Measurements from ENCODE around the gene RASSF5. TPM values are rescaled to one million over a fixed set of nuclear protein-coding genes. Genes with fewer than 3 reads are reported as not detected.

Gene RASSF5
- total RNA-seq, 1 donor from 2014 or later: 15.5 TPM

DNA sequence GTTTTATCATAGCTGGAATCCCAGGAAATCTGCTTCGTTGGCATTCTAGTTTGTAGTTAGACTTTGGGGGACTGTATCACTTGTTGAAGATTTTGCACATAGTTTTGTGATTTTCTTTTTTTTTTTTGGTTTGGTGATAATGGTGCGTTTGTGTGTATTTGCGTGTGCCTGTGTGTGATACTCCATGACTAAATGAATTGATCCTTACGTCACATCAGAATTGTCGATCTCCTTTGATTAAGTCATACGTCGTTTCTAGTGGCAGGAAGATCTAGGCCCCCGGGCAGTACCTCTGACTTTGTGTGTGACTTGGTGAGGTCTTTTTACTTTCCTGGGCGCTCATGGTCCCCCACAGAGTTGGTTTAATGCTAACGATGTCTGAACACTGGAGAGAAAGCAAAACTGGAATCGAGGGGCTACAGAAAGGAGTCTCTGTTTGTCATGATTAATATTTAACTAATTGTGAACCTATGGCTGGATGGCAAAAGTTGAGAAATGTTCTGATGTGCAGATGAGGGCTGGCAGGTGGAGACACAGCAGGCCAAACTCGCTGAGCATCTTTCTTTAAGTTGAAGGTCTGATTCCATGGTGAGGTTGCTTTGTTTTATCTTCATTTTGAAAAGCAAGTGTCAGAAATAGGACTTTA lies 2.4 kb downstream of the RASSF5 start:
- intact Hi-C loops (cut with DNase I): loop anchor here (10.0 kb wide), 1 partner anchor 545 kb away; the partner anchor contains the start of genes PFKFB2 and YOD1
- DNase-seq (ENCODE audit: low spot score): no peak

- intact Hi-C loops (cut with DNase I): no loop called here
- DNase-seq (ENCODE audit: low spot score): no peak
Observed at GRCh38 chr1:206510371-206510770, 3.0 kb downstream of the RASSF5 start.

DNA sequence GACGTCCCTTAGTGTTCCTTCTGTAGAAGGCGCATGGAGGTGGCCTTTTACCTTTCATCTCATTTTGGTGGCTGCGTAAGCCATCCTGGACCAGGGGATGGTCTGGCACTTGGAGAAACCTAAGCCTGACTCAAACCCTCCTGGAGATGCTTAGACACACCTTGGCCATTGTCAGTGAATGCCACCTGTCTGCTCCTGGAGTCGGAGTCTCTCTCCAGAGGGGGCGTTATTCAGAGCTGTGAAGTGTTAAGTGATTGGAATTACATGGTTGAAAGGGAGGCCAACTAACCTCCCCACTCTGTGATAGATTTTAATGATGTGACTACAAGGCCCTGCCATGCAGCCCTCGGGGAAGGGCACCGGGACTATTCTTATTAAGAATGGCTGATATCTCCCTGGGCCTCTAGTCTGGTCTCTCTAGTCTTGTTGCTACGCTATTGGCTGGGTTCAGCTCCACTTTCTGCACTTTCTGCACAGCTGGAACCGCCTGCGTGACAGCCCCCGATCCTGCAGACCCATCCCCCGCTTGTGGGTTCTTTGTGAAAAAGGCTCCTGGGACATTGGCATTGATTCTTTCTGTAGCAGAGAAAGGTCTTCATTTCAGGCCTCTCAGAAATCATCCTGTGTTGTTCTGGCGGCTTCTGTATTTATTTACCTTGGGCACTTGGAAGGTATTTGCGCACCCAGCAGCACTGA lies 4.2 kb downstream of the RASSF5 start:
- DNase-seq (ENCODE audit: low spot score): no peak
- intact Hi-C loops (cut with DNase I): no loop called here

DNA sequence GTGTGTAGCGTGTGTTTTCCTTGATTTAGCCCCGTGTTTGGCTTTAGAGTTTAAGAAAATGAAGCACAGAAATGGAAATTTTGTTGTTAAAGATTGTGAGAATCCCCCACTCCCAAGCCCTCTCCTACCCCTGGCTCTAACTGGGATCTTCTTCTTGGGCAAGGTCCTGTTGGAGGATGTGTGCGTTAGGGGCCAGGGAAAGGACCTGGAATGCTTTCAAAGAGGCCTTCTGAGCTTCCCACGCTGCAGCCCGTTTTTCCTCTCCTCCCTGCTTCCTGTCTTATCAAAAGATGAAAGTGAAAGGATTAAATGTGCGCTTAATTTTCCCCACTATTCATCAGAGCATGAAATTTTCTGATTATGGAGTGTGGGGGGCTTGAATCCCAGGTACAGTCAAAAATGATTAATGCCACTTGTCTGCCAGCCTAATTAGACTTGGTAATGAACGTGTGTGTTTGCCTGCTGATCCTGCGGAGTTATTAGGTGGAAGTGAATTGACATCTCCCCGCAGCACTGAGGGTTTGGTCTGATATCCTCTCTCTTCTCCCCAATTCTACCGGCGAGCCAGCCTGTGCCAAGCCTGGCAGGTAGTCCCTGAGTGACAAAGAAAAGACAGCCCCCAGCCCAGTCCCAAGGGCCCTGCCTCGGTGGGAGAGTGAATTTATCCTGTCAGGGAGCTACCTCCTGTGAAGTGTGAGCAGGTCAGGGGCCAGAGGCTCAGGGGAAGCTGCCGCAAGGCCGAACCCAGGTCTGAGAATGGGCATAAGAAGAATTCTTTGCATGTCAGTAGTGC lies 4.9 kb downstream of the RASSF5 start:
- intact Hi-C loops (cut with DNase I): no loop called here
- DNase-seq (ENCODE audit: low spot score): no peak

GRCh38 chr1:206512851-206513180 lies 5.5 kb downstream of the RASSF5 start:
- intact Hi-C loops (cut with DNase I): no loop called here
- DNase-seq (ENCODE audit: low spot score): no peak

DNA sequence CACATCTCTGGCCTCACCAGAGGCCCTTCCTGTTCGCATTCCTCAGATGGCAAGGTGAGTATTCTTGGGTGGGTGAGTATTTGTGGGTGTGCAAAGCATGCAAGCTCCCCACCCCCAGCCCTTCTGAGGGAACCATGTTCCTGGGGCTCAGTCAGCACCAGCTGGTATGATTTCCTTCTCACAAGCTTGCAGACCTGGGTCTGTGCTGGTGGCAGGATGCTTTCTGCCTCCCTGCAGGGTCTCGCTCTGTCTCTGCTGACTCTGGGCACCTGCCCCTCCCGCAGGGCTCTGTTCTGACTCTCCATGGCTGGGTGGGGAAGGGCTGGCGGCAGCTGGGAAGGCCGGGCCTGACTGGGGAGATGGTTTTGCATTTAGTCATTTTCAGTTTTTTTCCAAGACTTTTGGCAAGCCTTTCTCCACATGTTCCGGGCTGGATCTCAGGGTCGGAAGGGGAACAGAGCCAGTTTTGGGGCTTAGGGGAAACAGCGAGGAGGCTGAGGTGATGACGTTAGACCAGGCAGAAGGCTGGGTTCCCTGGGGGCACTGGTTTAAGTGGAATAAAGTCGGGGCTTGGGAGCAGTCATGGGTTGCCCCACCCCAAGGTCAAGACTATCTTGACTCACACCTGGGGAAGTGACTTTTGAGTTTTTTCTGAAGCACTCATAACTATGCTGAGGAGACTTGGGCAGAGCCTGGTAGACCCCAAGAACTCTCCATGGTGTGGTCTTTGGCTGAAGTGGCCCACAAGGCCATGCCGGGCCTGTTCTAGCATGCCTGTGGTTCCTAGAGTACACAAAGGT lies 6.2 kb downstream of the RASSF5 start:
- DNase-seq (ENCODE audit: low spot score): no peak
- intact Hi-C loops (cut with DNase I): no loop called here

- DNase-seq (ENCODE audit: low spot score): no peak
- intact Hi-C loops (cut with DNase I): no loop called here
Observed at GRCh38 chr1:206514813-206515387, 7.6 kb downstream of the RASSF5 start.

- intact Hi-C loops (cut with DNase I): no loop called here
- no peak for DNase-seq (ENCODE audit: low spot score)
Observed at GRCh38 chr1:206516728-206516990, 9.3 kb downstream of the RASSF5 start.

DNA sequence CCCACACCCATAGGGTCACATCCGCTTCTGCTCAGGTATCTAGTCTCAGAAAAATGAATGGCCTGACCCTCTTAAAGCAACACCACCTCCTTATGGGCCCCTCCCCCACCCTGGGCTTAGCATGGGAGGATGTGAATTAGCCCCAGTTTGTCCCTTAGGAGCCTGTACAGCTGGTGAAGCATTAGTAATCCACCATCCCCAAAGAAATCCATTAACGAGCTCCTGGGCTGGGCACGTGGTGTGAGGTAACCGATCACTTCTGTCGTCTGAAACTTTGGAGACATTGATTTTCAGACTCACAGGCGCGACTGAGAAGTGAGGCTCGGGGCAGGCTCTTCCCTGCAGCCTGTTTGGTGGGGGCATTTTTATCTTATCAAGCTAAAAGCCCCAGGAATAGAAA lies 10.5 kb downstream of the RASSF5 start:
- intact Hi-C loops (cut with DNase I): no loop called here
- no peak for DNase-seq (ENCODE audit: low spot score)

DNA sequence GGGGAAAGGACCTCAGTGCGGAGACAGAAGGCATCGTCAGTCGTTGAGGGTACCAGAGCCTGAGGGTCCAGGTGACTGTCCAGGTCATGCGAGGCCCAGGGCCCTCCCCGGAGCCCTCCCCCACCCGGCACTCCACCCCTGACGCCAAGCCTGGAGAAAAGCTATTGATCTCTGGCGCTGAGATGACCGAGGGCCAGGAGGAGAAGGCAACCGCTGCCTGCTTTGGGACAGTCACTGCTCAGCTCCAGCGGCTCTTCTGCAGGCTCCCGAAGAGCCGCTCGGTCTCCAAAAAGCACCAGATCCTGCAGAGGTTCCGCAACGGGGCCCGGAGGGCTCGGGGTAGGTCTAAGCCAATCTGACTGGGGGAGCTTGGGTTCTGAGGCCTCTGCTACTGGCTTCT lies 10.9 kb downstream of the RASSF5 start:
- DNase-seq (ENCODE audit: low spot score): no peak

GRCh38 chr1:206518743-206519142 lies 11.4 kb downstream of the RASSF5 start:
- DNase-seq (ENCODE audit: low spot score): no peak
- intact Hi-C loops (cut with DNase I): no loop called here

More for the DNA sequence above, 10.9 kb downstream of the RASSF5 start:
- intact Hi-C loops (cut with DNase I): no loop called here

DNA sequence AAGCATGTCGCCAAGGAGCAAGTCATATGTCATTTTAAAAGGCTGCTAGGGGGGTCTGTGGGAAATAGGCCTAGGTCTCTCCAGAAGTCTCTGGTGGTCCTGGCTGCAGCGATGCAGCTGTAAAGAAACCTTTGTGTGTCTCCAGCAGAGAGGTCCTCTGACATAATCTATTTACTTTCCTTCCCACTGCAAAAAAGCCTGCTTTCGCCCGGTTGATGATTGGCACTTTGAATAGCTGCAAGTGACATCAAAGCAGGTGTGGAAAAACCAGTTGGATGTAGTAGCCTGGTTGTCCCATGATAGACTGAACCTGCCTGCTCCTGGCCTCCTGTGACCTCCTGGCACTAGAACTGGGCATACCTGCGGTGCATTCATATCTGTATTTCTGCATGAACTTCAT lies 13.8 kb downstream of the RASSF5 start:
- no peak for DNase-seq (ENCODE audit: low spot score)
- intact Hi-C loops (cut with DNase I): no loop called here

GRCh38 chr1:206521694-206522402 lies 14.5 kb downstream of the RASSF5 start:
- DNase-seq (ENCODE audit: low spot score): no peak
- intact Hi-C loops (cut with DNase I): no loop called here

GRCh38 chr1:206524739-206525364 lies 17.5 kb downstream of the RASSF5 start:
- intact Hi-C loops (cut with DNase I): no loop called here
- DNase-seq (ENCODE audit: low spot score): no peak

GRCh38 chr1:206526064-206526911 lies 19.0 kb downstream of the RASSF5 start:
- intact Hi-C loops (cut with DNase I): no loop called here

DNA sequence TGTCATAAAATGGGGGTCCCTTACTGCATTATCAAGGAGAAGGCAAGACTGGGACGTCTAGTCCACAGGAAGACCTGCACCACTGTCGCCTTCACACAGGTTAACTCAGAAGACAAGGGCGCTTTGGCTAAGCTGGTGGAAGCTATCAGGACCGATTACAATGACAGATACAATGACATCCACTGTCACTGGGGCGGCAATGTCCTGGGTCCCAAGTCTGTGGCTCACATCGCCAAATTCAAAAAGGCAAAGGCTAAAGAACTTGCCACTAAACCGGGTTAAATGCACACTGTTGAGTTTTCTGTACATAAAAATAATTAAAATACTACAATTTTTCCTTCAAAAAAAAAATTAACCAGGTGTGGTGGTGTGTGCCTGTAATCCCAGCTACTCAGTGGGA lies 22.1 kb downstream of the RASSF5 start:
- no peak for DNase-seq (ENCODE audit: low spot score)
- intact Hi-C loops (cut with DNase I): no loop called here

More at GRCh38 chr1:206526064-206526911, 19.0 kb downstream of the RASSF5 start:
- DNase-seq (ENCODE audit: low spot score): no peak

GRCh38 chr1:206532368-206532767 lies 25.0 kb downstream of the RASSF5 start:
- intact Hi-C loops (cut with DNase I): no loop called here
- no peak for DNase-seq (ENCODE audit: low spot score)

- intact Hi-C loops (cut with DNase I): no loop called here
- no peak for DNase-seq (ENCODE audit: low spot score)
Observed at GRCh38 chr1:206534552-206534951, 27.2 kb downstream of the RASSF5 start.
